Activated naive CD4-positive, alpha-beta T cell treated with anti-CD3 and anti-CD28 coated beads, Interleukin-2, amount 50 U/mL, for 72 hours (primary cell): ENCODE data around the gene ZDHHC8. TPM values are rescaled to one million over a fixed set of nuclear protein-coding genes. Genes with fewer than 3 reads are reported as not detected.

ENCODE experiments used
- ATAC-seq, 2 donors: fragments of 150-1000 bp; cut with Tn5 transposase; 2 replicates each; pipeline ENCODE4 v1.10.0; 2021; ENCODE audit warnings: mild to moderate bottlenecking in 2 of 2, moderate library complexity in 2 of 2
- DNase-seq, 2 donors: peaks; one replicate each; pipeline ENCODE4 v3.0.0; 2021 to 2022; ENCODE audit warnings: low spot score in 2 of 2
- H3K27ac Mint-ChIP-seq, 2 donors: one replicate each; pipeline ENCODE4 v1.8.0; 2022; ENCODE audit warnings: mild to moderate bottlenecking in 2 of 2, mixed read lengths in 2 of 2
- H3K36me3 Mint-ChIP-seq, 2 donors: one replicate each; pipeline ENCODE4 v1.8.0; 2022; ENCODE audit warnings: mixed read lengths in 2 of 2
- H3K9me3 Mint-ChIP-seq, 2 donors: one replicate each; pipeline ENCODE4 v1.8.0; 2022; ENCODE audit warnings: mixed read lengths in 2 of 2
- total RNA-seq, 2 donors: library from RNA; stranded (reverse); gene quantifications; one replicate each; pipeline ENCODE4 v1.2.3, GENCODE V29; 2022

The ZDHHC8 gene
- total RNA-seq, 2 donors from 2014 or later, result 17.6 to 55.4 TPM

DNA sequence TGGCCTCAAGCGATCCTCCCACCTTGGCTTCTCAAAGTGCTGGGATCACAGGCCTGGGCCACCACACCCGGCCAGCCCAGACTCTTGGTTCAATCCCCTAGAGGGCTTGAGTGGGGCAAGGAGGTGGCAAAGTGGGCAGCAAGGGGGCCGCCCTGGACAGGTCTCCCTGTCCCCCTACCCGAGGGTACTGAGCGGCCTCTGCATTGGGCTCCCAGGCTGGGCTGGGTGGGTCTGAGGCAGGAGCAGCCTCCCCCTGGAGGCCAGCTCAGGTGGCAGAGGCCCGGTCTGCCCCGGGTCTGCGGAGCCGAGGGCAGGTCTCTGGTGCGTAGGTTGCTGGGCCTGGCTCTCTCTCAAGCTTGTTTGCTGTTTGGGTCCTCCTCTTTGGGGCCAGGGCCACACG lies 41.6 kb downstream of the ZDHHC8 start:
- Mint-ChIP-seq H3K27ac (no peak overlapping the region), H3K36me3 (no peaks in the 10 kb centered on the region), H3K9me3 (no peaks in the 10 kb centered on the region)
- DNase-seq (no peak), ATAC-seq (no peak)

DNA sequence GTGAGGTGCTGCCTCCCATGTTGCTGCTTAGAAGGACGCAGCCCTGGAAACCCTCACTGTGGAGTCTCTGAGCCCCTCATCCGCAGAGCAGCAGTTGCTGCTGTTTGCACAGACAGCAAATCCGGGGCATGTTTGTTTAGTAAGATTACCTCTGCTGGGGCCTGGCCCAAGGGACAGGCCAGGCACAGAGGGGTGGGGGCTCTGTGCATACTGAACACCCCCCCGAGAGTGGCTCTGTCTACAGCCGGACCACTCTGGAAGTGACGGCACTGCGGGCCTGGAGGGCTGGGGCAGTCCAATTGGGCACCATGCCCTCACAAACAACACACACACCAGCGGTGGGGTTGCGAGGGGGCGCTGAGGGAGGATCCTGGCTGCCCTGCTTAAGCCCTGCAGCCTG lies 42.2 kb downstream of the ZDHHC8 start:
- ATAC-seq (no peak), DNase-seq (no peak)
- Mint-ChIP-seq H3K36me3 (no peaks in the 10 kb centered on the region), H3K27ac (no peak overlapping the region), H3K9me3 (no peaks in the 10 kb centered on the region)

- no peaks in the 10 kb centered on the region for H3K9me3 Mint-ChIP-seq
- DNase-seq (no peak), ATAC-seq (no peak)
- H3K36me3 Mint-ChIP-seq, result no peaks in the 10 kb centered on the region
- no peak overlapping the region for H3K27ac Mint-ChIP-seq
Observed at GRCh38 chr22:20174785-20175596, 43.4 kb downstream of the ZDHHC8 start.

DNA sequence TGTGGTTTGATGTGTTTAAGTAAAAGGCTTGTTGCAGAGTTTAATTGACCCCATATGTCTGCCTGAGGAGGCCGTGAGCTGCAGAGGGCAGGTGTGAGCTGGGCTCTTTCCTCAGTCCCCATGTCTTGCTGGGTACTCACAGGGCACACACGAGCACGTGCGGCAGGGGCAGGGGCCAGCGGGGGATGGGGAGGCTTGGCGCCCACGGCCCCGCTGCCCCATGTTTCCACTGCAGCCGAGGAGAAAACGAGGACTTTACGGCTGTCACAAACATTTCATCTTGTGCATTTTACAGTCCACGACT lies 43.9 kb downstream of the ZDHHC8 start:
- Mint-ChIP-seq H3K36me3 (no peaks in the 10 kb centered on the region), H3K9me3 (no peaks in the 10 kb centered on the region), H3K27ac (no peak overlapping the region)
- no peak for DNase-seq
- ATAC-seq, result no peak

- Mint-ChIP-seq H3K27ac (no peak overlapping the region), H3K9me3 (no peaks in the 10 kb centered on the region), H3K36me3 (no peaks in the 10 kb centered on the region)
- DNase-seq, result no peak
- ATAC-seq, result no peak
Observed at GRCh38 chr22:20176421-20177085, 44.9 kb downstream of the ZDHHC8 start.

GRCh38 chr22:20177217-20177911 lies 45.8 kb downstream of the ZDHHC8 start:
- no peak for ATAC-seq
- Mint-ChIP-seq H3K36me3 (no peaks in the 10 kb centered on the region), H3K27ac (no peak overlapping the region), H3K9me3 (no peaks in the 10 kb centered on the region)
- no peak for DNase-seq

- no peak overlapping the region for H3K27ac Mint-ChIP-seq
- H3K9me3 Mint-ChIP-seq, result no peaks in the 10 kb centered on the region
- ATAC-seq (no peak), DNase-seq (no peak)
- no peaks in the 10 kb centered on the region for H3K36me3 Mint-ChIP-seq
Observed at GRCh38 chr22:20178075-20178914, 46.7 kb downstream of the ZDHHC8 start.

DNA sequence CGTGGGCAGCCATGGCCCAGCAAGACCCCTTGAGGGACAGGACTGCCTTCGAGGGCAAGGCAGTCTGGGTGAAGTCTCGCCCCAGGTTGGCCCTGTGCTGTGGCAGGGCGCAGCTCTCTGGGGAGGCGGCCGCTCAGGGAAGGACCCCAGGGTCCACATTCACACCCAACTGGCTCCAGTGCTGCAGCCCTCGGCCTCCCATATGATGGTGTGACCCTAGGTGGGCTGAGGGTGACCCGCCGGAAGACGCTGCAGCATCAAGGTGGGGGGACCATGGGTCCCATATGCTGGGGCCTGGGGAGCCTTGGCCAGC lies 47.3 kb downstream of the ZDHHC8 start:
- ATAC-seq (no peak), DNase-seq (no peak)
- no peak overlapping the region for H3K27ac Mint-ChIP-seq
- H3K9me3 Mint-ChIP-seq, result no peaks in the 10 kb centered on the region
- H3K36me3 Mint-ChIP-seq, result no peaks in the 10 kb centered on the region

- Mint-ChIP-seq H3K27ac (no peak overlapping the region), H3K36me3 (no peaks in the 10 kb centered on the region), H3K9me3 (no peaks in the 10 kb centered on the region)
- DNase-seq (no peak), ATAC-seq (no peak)
Observed at GRCh38 chr22:20179455-20180244, 48.0 kb downstream of the ZDHHC8 start.

DNA sequence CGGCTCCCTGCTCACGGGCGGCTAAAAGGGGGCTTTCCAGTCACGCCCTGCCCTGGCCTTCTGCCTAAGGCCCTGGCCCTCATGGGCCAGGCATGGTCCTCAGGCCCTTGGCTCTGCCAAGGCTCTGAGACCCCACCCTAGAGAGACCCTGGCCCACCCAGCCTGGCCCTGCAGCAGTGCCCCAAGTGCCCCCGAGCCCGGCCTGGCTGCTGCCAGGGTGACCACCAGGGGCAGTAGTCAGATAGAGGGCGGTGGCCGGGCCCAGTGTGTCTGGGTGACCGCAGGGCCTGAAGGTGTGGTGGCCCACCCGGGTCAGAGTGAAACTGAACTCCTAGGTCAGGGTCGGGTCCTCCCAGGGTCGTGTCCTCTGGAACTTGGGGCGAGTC lies 48.6 kb downstream of the ZDHHC8 start:
- no peaks in the 10 kb centered on the region for H3K9me3 Mint-ChIP-seq
- H3K36me3 Mint-ChIP-seq, result no peaks in the 10 kb centered on the region
- DNase-seq (no peak), ATAC-seq (peak; percentile 20 to 26)
- H3K27ac Mint-ChIP-seq, result no peak overlapping the region

- Mint-ChIP-seq H3K36me3 (no peaks in the 10 kb centered on the region), H3K27ac (no peak overlapping the region), H3K9me3 (no peaks in the 10 kb centered on the region)
- DNase-seq, result no peak
- ATAC-seq, result no peak
Observed at GRCh38 chr22:20180640-20181039, 49.0 kb downstream of the ZDHHC8 start.

DNA sequence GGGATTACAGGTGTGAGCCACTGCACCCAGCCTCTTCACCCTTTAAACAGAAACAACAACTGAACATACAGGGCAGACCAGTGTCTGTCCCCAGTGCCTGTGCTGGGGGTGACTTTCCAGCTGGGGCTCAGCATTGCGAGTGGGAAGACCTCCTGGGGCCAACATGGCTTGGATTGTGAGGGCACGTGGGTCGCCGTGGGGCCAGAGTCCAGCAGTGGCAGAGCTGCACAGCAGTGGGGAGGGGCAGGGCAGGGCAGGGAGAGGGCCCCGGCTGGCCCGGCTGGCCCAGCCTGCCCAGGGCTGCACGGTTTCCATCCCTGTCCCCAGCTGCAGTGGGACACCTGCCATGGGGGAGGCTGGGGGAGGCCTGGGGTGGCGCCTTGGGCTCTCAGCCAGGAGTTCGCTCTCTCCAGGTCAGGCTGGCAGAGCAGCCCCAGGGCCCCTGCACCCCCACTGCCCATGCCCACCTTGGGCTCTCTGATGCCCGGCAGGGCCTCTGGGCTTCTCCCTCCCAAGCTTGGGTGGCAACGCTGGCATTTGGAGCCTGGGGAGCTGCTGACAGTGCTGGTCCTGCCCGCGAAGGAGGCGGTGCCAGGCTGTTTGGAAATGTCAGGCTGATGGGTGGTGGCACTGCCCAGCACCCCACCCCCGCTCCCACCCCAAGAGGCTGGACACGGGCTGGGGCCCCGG lies 49.7 kb downstream of the ZDHHC8 start:
- Mint-ChIP-seq H3K27ac (no peak overlapping the region), H3K9me3 (no peaks in the 10 kb centered on the region), H3K36me3 (no peaks in the 10 kb centered on the region)
- DNase-seq (no peak), ATAC-seq (no peak)

- Mint-ChIP-seq H3K9me3 (no peaks in the 10 kb centered on the region), H3K36me3 (no peaks in the 10 kb centered on the region), H3K27ac (no peak overlapping the region)
- DNase-seq, result no peak
- no peak for ATAC-seq
Observed at GRCh38 chr22:20181884-20182236, 50.3 kb downstream of the ZDHHC8 start.

DNA sequence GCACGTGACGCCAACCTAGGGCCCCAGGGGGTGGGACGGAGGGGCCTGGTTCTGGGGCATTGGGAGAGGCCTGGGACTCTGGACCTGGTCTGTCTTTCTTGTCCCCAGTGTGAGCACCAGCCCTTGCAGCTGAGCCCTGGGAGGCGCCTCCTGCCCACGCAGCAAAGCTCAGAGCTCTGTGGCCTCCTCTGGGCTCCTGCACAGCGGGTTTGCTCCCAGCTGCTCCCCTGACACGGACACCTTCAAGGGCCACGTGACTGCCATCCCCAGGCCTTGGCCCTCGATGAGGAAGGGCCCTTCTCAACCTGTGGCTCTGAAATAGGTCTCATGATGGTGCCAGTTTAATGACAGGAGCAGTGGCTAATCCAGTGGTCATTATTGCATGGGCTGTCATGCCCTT lies 50.8 kb downstream of the ZDHHC8 start:
- Mint-ChIP-seq H3K9me3 (no peaks in the 10 kb centered on the region), H3K27ac (no peak overlapping the region), H3K36me3 (no peaks in the 10 kb centered on the region)
- ATAC-seq (no peak), DNase-seq (no peak)

GRCh38 chr22:20183101-20183500 lies 51.5 kb downstream of the ZDHHC8 start:
- no peak for DNase-seq
- H3K9me3 Mint-ChIP-seq, result no peaks in the 10 kb centered on the region
- no peak for ATAC-seq

GRCh38 chr22:20183823-20184222 lies 52.2 kb downstream of the ZDHHC8 start:
- ATAC-seq, result no peak
- Mint-ChIP-seq H3K36me3 (no peaks in the 10 kb centered on the region), H3K27ac (no peak overlapping the region), H3K9me3 (no peaks in the 10 kb centered on the region)
- DNase-seq, result no peak

More at GRCh38 chr22:20183101-20183500, 51.5 kb downstream of the ZDHHC8 start:
- Mint-ChIP-seq H3K36me3 (no peaks in the 10 kb centered on the region), H3K27ac (peak overlapping the region in 1 of 2 donors; percentile 50)
